Activated naive CD4-positive, alpha-beta T cell treated with Interleukin-2 at 50 U/mL for 16 hours (primary cell): ENCODE data around the gene ZNF772.

Experiments used
- DNase-seq: peaks from one replicate; pipeline ENCODE4 v3.0.0-alpha.2; 2020

Gene ZNF772

DNA sequence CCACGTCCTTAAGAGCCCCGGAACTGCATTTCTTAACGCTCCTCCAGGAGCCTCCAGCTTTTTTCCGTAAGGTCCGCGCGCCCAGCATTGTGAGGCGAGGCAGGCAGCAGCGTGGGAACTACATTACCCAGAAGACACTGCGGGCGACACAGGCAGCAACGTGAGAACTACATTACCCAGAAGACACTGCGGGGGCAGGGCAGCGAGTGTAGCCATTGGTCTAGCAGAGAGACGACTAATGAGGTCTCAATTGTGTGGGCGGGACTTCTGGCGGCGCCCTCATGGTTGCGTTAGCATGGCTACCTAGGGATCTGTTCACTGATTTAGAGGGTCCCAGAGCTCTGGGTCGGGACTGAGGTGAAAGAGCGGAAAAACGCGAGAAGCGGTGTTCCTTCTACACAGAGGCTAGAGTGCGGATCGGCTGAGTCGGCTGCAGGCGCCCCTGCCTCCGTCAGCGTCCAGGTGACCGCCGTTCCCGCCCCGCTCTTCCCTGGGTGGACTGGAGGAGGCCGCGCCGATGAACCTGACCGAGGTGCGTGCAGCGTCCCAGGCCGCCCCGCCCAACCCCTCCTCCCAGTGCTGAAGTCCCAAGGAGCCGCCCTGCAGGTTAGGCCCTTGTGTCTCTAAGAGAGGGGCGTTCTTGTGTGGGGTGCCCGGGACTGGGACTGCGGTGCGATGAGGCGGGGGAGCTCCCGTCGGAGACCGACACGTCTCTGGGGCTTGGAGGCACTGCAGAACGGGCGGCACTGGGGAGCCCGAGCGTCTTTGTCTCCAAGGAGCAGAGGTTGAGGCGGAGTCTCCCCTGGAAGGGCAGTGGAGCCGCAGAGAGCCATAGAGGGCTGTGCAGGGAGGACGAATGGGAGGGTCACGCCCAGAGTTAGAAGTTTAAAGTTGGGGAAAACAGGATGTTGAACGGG is 42.0 kb downstream of the ZNF772 start, which contains the start of gene ZNF749:
ZNF749 (plus strand) TSS at position 264 of the 917 bp plus-strand sequence; CDS start at position 518, 254 bp downstream.
- DNase-seq = peak; percentile 97

- no peak for DNase-seq
Measured at GRCh38 chr19:57434386-57435061, 42.8 kb downstream of the ZNF772 start.

- no peak for DNase-seq
Measured at GRCh38 chr19:57421037-57421436, 56.3 kb downstream of the ZNF772 start.

DNA sequence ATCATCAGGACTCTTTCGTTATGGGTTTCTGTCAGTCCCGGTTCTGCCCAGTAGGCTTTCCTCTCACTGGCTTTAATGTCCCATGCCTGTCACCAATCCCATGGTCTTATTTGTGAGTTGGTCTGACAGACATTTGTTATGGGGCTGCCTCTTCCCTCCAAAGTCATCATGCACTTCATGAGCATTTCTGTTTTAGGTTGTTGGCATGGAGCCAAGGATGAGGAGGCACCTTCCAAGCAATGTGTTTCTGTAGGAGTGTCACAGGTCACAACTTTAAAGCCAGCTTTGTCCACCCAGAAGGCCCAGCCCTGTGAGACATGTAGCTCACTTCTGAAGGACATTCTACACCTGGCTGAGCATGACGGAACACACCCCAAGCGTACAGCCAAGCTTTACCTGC is 57.9 kb downstream of the ZNF772 start:
- DNase-seq = no peak
